Large intestine (tissue), 3 donors: ENCODE measurements around the gene FLNC. TPM values are rescaled to one million over a fixed set of nuclear protein-coding genes. Genes with fewer than 3 reads are reported as not detected.

Source experiments
- DNase-seq, 2 donors: peaks; one replicate each; pipeline versions ENCODE4 v3.0.0 to v3.0.0-alpha.2; 2013
- H3K27ac ChIP-seq: one replicate; pipeline ENCODE4 v1.5.1; 2013; ENCODE audit warnings: low read length
- H3K27me3 ChIP-seq: 2 replicates; pipeline ENCODE4 v1.6.1; 2013; ENCODE audit warnings: low read length; ENCODE audit not compliant: control insufficient read depth, insufficient read depth
- H3K36me3 ChIP-seq: 2 replicates; pipeline ENCODE4 v1.6.1; 2013; ENCODE audit warnings: low read length; ENCODE audit not compliant: control insufficient read depth, insufficient read depth
- H3K4me1 ChIP-seq: one replicate; pipeline ENCODE4 v1.6.1; 2013; ENCODE audit warnings: low read length; ENCODE audit not compliant: control insufficient read depth, insufficient read depth
- H3K4me3 ChIP-seq: one replicate; pipeline ENCODE4 v1.5.1; 2013; ENCODE audit warnings: low read length
- H3K9me3 ChIP-seq: one replicate; pipeline ENCODE4 v1.6.1; 2013; ENCODE audit warnings: mild to moderate bottlenecking, low read depth, low read length, moderate library complexity; ENCODE audit not compliant: control insufficient read depth
- WGBS: methylation state at CpG from one replicate; pipeline ENCODE4 v1.1.5; 2013; ENCODE audit warnings: low lambda C conversion rate; ENCODE audit not compliant: insufficient coverage; 5-methylcytosine and 5-hydroxymethylcytosine counted together
- polyA plus RNA-seq: library from polyadenylated mRNA; unstranded; fragments of 120-200 nt; gene quantifications from one replicate; pipeline ENCODE4 v1.2.1, GENCODE V29; 2013

Gene FLNC
- polyA plus RNA-seq, 1 donor = 53.3 TPM

DNA sequence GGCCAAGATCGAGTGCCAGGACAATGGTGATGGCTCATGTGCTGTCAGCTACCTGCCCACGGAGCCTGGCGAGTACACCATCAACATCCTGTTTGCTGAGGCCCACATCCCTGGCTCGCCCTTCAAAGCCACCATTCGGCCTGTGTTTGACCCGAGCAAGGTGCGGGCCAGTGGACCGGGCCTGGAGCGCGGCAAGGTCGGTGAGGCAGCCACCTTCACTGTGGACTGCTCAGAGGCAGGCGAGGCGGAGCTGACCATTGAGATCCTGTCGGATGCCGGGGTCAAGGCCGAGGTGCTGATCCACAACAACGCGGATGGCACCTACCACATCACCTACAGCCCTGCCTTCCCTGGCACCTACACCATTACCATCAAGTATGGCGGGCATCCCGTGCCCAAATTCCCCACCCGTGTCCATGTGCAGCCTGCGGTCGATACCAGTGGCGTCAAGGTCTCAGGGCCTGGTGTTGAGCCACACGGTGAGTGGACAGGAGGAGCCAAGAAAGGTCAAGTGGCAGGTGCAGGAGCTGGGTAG, 14.6 kb downstream of the FLNC start:
- Histone ChIP-seq H3K27ac (no peak overlapping the region), H3K36me3 (peaks cover 72% of the 10 kb centered on the region), H3K27me3 (no peaks in the 10 kb centered on the region), H3K4me1 (peaks cover 2% of the 10 kb centered on the region), H3K9me3 (no peaks in the 10 kb centered on the region), H3K4me3 (no peak overlapping the region)
- DNase-seq = no peak
- no CpG with 5 or more reads among the region's 25 CpGs for WGBS

DNA sequence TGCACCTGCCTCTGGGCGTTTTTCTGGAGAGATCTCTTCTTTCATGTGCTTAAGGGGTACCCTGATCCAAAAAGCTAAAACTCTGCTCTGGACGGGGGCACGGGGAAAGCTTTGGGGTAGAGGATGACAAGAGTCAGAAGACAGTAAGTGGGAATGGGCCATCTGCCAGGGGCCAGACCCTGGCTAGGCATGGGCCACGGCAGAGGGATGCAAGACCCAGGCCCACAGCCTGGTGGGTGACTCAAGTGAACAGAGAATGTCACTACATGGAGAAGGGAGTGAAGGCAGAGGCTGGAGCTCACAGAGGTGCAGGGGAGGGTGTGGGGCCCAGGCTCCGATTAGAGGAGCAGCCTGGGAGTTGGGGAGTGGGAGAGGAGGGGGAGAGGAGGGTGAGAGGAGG, 15.3 kb downstream of the FLNC start:
- no peak for DNase-seq
- H3K4me3 ChIP-seq = no peak overlapping the region
- no CpG with 5 or more reads among the region's 5 CpGs for WGBS
- no peak overlapping the region for H3K27ac ChIP-seq
- H3K27me3 ChIP-seq = no peaks in the 10 kb centered on the region
- no peaks in the 10 kb centered on the region for H3K9me3 ChIP-seq
- H3K4me1 ChIP-seq = peaks cover 7% of the 10 kb centered on the region
- peaks cover 73% of the 10 kb centered on the region for H3K36me3 ChIP-seq

DNA sequence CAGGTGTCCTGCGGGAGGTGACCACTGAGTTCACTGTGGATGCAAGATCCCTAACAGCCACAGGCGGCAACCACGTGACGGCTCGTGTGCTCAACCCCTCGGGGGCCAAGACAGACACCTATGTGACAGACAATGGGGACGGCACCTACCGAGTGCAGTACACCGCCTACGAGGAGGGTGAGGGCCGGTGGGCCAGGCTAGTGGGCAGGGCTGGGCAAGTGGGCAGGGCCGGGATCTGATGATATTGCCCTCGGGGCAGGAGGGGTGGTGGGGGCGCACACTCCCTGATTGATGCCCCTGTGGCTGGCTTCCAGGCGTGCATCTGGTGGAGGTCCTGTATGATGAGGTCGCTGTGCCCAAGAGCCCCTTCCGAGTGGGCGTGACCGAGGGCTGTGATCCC, 15.8 kb downstream of the FLNC start:
- H3K27ac ChIP-seq = no peak overlapping the region
- DNase-seq = no peak

DNA sequence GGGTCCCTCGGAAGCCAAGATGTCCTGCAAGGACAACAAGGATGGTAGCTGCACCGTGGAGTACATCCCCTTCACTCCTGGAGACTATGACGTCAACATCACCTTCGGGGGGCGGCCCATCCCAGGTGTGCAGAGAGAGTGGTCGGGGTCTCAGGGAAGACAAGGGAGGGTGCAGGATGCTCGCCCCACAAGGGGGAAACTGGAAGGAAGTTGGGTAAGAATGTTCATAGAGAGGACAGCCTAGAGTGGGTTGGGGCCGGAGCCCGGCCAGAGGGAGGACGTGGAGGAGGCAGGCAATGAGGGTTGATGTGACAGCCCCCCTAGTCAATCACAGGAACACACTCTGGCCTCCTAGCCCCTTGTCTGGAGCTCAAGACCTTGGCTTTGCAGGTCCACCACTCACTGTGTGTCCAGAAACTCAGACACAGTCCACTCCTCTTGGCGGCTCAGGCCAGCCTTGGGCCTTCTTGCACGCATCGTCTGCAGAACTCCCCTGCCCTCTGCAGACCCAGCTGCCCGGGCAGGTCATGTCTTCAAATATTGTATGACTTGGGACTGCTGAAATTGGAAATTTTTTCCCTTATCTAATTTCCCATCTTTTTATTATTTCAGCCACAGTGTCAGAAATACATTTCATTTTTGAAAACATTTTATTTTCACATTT, 16.7 kb downstream of the FLNC start:
- WGBS = 75% methylated on average over 5 of the region's 14 CpGs
- Histone ChIP-seq H3K4me1 (peaks cover 8% of the 10 kb centered on the region), H3K27ac (no peak overlapping the region), H3K4me3 (no peak overlapping the region), H3K27me3 (no peaks in the 10 kb centered on the region), H3K36me3 (peaks cover 76% of the 10 kb centered on the region), H3K9me3 (no peaks in the 10 kb centered on the region)
- no peak for DNase-seq

More for the DNA sequence above, 15.8 kb downstream of the FLNC start:
- H3K27me3 ChIP-seq = no peaks in the 10 kb centered on the region
- peaks cover 8% of the 10 kb centered on the region for H3K4me1 ChIP-seq
- H3K9me3 ChIP-seq = no peaks in the 10 kb centered on the region
- H3K36me3 ChIP-seq = peaks cover 73% of the 10 kb centered on the region
- no peak overlapping the region for H3K4me3 ChIP-seq
- no CpG with 5 or more reads among the region's 19 CpGs for WGBS

DNA sequence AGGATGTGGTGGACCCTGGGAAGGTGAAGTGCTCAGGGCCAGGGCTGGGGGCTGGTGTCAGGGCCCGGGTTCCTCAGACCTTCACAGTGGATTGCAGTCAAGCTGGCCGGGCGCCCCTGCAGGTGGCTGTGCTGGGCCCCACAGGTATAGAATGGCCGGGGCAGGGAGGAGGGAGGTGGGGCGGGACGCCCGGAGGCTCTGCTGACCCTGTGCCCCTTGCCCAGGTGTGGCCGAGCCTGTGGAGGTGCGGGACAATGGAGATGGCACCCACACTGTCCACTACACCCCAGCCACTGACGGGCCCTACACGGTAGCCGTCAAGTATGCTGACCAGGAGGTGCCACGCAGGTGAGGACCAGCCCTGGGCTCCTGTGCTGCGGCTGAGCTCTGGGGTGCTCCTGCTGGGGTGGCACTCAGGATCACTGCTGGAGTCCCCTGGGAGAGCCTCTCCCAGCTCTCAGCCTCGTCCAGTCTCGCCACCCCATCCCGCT, 17.6 kb downstream of the FLNC start:
- no CpG with 5 or more reads among the region's 17 CpGs for WGBS

DNA sequence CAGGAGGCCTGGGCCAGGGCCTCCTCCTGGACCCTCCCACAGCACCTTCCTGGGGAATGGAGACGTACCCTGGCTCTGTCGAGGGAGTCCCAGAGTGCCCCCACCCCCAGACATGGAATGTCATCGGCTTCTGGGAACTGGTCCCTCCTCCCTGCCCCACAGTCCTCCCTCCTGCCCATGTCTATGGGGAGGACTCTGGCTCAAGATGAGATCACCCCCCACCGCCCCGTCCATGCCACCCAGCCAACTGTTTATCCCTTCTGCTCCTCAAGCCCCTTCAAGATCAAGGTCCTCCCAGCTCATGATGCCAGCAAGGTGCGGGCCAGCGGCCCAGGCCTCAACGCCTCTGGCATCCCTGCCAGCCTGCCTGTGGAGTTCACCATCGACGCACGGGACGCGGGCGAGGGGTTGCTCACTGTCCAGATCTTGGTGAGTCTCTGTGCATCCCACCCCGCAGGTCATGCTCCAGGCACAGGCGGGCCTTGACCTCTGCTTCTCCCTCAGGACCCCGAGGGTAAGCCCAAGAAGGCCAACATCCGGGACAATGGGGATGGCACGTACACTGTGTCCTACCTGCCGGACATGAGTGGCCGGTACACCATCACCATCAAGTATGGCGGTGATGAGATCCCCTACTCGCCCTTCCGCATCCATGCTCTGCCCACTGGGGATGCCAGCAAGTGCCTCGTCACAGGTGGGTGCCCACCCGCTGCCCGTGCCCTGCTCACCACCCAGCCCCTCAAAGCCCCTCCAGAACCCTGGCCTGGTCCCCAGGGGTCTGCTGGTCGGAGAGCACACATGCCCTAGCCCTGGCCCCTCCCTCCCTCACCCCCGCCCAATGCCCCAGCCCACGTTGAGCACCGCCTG, 18.3 kb downstream of the FLNC start:
- Histone ChIP-seq H3K9me3 (no peaks in the 10 kb centered on the region), H3K4me1 (peaks cover 8% of the 10 kb centered on the region), H3K36me3 (peaks cover 76% of the 10 kb centered on the region), H3K27me3 (no peaks in the 10 kb centered on the region), H3K27ac (no peak overlapping the region), H3K4me3 (no peak overlapping the region)
- WGBS = no CpG with 5 or more reads among the region's 31 CpGs
- DNase-seq = no peak

More for the DNA sequence above, 17.6 kb downstream of the FLNC start:
- no peaks in the 10 kb centered on the region for H3K9me3 ChIP-seq
- no peak overlapping the region for H3K4me3 ChIP-seq
- H3K4me1 ChIP-seq = peaks cover 8% of the 10 kb centered on the region
- DNase-seq = no peak
- H3K27ac ChIP-seq = no peak overlapping the region
- peaks cover 77% of the 10 kb centered on the region for H3K36me3 ChIP-seq
- no peaks in the 10 kb centered on the region for H3K27me3 ChIP-seq

DNA sequence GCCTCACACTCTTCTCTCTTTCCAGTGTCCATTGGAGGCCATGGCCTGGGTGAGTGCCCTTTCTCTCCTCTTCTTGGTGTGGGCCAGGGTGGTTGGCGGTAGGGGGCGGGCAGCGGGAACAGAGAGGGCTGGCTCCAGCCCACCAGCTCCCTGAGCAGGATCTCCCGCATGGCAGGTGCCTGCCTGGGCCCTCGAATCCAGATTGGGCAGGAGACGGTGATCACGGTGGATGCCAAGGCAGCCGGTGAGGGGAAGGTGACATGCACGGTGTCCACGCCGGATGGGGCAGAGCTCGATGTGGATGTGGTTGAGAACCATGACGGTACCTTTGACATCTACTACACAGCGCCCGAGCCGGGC, 18.9 kb downstream of the FLNC start:
- peaks cover 77% of the 10 kb centered on the region for H3K36me3 ChIP-seq
- WGBS = no CpG with 5 or more reads among the region's 16 CpGs
- DNase-seq = no peak

DNA sequence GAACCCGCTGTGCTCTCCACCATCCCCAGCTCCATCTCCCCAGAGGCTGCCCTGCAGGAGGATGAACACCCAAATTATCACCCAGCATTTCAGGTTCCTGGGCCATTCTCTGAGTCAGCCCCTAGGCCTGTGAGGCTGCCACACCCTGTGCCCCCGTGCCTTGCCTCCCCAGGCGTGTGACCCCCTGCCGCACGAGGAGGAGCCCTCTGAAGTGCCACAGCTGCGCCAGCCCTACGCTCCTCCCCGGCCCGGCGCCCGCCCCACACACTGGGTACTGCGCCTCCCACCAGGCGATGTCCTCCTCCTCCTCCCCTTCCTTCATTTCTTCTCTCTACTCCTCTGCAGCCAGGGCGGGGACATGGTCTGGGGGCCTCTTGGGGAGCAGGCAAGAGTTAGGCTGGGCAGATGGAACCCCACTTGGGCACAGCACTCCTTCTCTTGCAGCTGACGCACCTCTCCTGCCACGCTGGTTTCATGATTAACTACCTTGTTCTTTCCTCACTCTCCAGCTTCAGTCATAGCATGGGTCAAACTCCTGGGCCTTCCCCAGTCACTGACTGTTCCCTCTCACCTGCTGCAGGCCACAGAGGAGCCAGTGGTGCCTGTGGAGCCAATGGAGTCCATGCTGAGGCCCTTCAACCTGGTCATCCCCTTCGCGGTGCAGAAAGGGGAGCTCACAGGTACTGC, 19.7 kb downstream of the FLNC start:
- Histone ChIP-seq H3K4me1 (peaks cover 8% of the 10 kb centered on the region), H3K27me3 (no peaks in the 10 kb centered on the region), H3K27ac (no peak overlapping the region), H3K36me3 (peaks cover 77% of the 10 kb centered on the region), H3K4me3 (no peak overlapping the region), H3K9me3 (no peaks in the 10 kb centered on the region)
- peak in 1 of 2 donors; percentile 63 for DNase-seq
- WGBS = no CpG with 5 or more reads among the region's 18 CpGs

More for the DNA sequence above, 18.9 kb downstream of the FLNC start:
- H3K4me1 ChIP-seq = peaks cover 8% of the 10 kb centered on the region
- H3K4me3 ChIP-seq = no peak overlapping the region
- H3K9me3 ChIP-seq = no peaks in the 10 kb centered on the region
- no peaks in the 10 kb centered on the region for H3K27me3 ChIP-seq
- H3K27ac ChIP-seq = no peak overlapping the region

DNA sequence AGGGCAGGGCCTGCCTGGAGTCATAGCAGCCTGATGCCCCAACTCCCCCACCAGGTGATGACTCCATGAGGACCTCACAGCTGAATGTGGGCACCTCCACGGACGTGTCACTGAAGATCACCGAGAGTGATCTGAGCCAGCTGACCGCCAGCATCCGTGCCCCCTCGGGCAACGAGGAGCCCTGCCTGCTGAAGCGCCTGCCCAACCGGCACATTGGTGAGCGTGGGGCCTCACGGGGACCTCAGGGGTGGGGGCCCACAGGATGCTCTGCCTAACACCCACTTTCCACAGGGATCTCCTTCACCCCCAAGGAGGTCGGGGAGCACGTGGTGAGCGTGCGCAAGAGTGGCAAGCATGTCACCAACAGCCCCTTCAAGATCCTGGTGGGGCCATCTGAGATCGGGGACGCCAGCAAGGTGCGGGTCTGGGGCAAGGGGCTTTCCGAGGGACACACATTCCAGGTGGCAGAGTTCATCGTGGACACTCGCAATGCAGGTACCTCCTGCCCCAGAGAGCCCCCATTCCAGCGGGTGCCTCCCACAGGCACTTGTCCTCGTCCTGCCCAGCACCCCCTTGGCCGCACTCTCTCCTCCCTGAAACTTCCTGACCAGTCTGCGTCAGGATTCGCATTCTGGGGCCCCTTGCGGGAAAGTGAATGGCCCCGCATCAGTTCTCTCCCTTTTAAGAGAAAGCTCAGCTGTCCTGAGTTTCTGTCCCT, 22.5 kb downstream of the FLNC start:
- Histone ChIP-seq H3K9me3 (no peaks in the 10 kb centered on the region), H3K4me1 (peaks cover 8% of the 10 kb centered on the region), H3K4me3 (no peak overlapping the region), H3K27me3 (no peaks in the 10 kb centered on the region), H3K36me3 (peaks cover 84% of the 10 kb centered on the region), H3K27ac (no peak overlapping the region)
- no peak for DNase-seq
- no CpG with 5 or more reads among the region's 28 CpGs for WGBS
